Left cardiac atrium (tissue), 4 donors: ENCODE data around the gene ADAM21. TPM values are rescaled to one million over a fixed set of nuclear protein-coding genes. Genes with fewer than 3 reads are reported as not detected.
"Not testable (repeated sequence)": the region's sequence is repeated elsewhere in the genome, so short reads cannot be mapped to it uniquely, and the experiment has no call there.

Experiments
- ATAC-seq, 2 donors: fragments of 200-7000 bp; cut with Tn5 transposase; one replicate each; pipeline ENCODE4 v1.9.1; 2020; ENCODE audit warnings: mild to moderate bottlenecking in 2 of 2, moderate library complexity in 2 of 2
- DNase-seq: peaks from one replicate; pipeline ENCODE4 v3.0.0-alpha.2; 2020
- intact Hi-C, 2 donors: fragments of 100-400 bp; cut with DNase I; formaldehyde crosslinking; loops; one replicate each; pipeline versions ENCODE4 v1.14.1 to v1.15.1; 2022 to 2023
- total RNA-seq, 2 donors: library from RNA; stranded (reverse); fragmentation: NEBNext Ultra II Directional; extraction: Animal tissue kit (Norgen Biotek cat#: 25700); gene quantifications; one replicate each; pipeline ENCODE4 v1.2.1, GENCODE V29; 2021
- donor health status: DM: no; HTN: yes; CAD: no.
- donor health status: DM: no; HTN: yes; CAD: no; lungs with severe emphysema.
- donor health status: DM: yes; HTN: yes; CAD: no.
- donor health status: Dilated cardiomyopathy.

Gene ADAM21
- total RNA-seq, 2 donors from 2014 or later: 0.10 to 0.65 TPM

- intact Hi-C loops: no loop called here
- no peak for ATAC-seq
Observed at GRCh38 chr14:70472253-70473159, 20.5 kb downstream of the ADAM21 start.

GRCh38 chr14:70473825-70474224, 21.9 kb downstream of the ADAM21 start:
- intact Hi-C loops: no loop called here
- no peak for ATAC-seq
- no peak for DNase-seq

More at GRCh38 chr14:70472253-70473159, 20.5 kb downstream of the ADAM21 start:
- no peak for DNase-seq

- DNase-seq, ATAC-seq, intact Hi-C loops: not testable (repeated sequence)
Observed at GRCh38 chr14:70475459-70475858, 23.5 kb downstream of the ADAM21 start.

GRCh38 chr14:70477356-70478105, 25.6 kb downstream of the ADAM21 start:
- DNase-seq, intact Hi-C loops, ATAC-seq: not testable (repeated sequence)

- intact Hi-C loops: no loop called here
- DNase-seq: no peak
Observed at GRCh38 chr14:70489579-70490200, 37.7 kb downstream of the ADAM21 start.

DNA sequence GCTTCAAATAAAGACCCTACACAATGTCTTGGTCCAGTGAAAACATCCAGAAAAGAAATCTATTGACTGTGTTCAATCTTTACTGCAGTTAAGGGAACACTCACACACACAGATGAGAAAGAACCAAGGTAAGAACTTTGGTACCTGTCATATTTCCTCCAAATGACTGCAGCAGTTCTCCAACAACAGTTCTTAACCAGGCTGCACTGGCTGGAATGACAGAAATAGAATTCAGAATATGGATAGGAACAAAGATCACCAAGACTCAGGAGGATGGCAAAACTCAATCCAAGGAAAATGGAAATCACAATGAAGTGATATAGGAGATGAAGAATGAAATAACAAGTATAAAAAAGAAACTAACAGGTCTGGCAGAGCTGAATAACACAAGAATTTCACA, 46.2 kb downstream of the ADAM21 start:
- DNase-seq: no peak
- intact Hi-C loops: no loop called here
- no peak for ATAC-seq

More at GRCh38 chr14:70489579-70490200, 37.7 kb downstream of the ADAM21 start:
- no peak for ATAC-seq

Other genes starting within 250 kb of the ADAM21 start
- gene COX16, start 92.5 kb upstream of the ADAM21 start, total RNA-seq: 10 to 100 TPM; 30.1 to 36.6 TPM
- 10 to 100 TPM; 35.3 to 43.8 TPM for gene SYNJ2BP, start 35.1 kb upstream of the ADAM21 start, total RNA-seq
- under 1 TPM; 0.53 to 0.60 TPM for gene ADAM20, start 82.8 kb downstream of the ADAM21 start, total RNA-seq
- gene MED6, start 148.5 kb downstream of the ADAM21 start, total RNA-seq: 10 to 100 TPM; 16.7 to 20.6 TPM
- 1 to 10 TPM; 1.2 to 3.6 TPM for gene TTC9, start 189.7 kb downstream of the ADAM21 start, total RNA-seq